Right ventricle myocardium inferior (tissue), 1 donor: ENCODE measurements around the gene FYN. TPM values are rescaled to one million over a fixed set of nuclear protein-coding genes. Genes with fewer than 3 reads are reported as not detected.
"Not testable (repeated sequence)": the region's sequence is repeated elsewhere in the genome, so short reads cannot be mapped to it uniquely, and the experiment has no call there.

Experiments
- ATAC-seq: fragments of 200-7000 bp; cut with Tn5 transposase; one replicate; pipeline ENCODE4 v1.9.1; 2020; ENCODE audit warnings: mild to moderate bottlenecking, moderate library complexity
- DNase-seq: peaks from one replicate; pipeline ENCODE4 v3.0.0; 2021; ENCODE audit errors: missing footprints
- intact Hi-C: fragments of 100-400 bp; cut with DNase I; formaldehyde crosslinking; loops from one replicate; pipeline ENCODE4 v1.11.0; 2022
- total RNA-seq: library from RNA; stranded (reverse); fragmentation: NEBNext Ultra II Directional; extraction: Animal tissue kit (Norgen Biotek cat#: 25700); gene quantifications from one replicate; pipeline ENCODE4 v1.2.1, GENCODE V29; 2021
- donor health status: DM: no; HTN: yes; CAD: no; lungs with severe emphysema.

FYN gene
- total RNA-seq, 1 donor from 2014 or later: 50.4 TPM

GRCh38 chr6:111692327-111693164, 180.7 kb downstream of the FYN start:
- ATAC-seq: no peak
- intact Hi-C loops: no loop called here
- no peak for DNase-seq

DNA sequence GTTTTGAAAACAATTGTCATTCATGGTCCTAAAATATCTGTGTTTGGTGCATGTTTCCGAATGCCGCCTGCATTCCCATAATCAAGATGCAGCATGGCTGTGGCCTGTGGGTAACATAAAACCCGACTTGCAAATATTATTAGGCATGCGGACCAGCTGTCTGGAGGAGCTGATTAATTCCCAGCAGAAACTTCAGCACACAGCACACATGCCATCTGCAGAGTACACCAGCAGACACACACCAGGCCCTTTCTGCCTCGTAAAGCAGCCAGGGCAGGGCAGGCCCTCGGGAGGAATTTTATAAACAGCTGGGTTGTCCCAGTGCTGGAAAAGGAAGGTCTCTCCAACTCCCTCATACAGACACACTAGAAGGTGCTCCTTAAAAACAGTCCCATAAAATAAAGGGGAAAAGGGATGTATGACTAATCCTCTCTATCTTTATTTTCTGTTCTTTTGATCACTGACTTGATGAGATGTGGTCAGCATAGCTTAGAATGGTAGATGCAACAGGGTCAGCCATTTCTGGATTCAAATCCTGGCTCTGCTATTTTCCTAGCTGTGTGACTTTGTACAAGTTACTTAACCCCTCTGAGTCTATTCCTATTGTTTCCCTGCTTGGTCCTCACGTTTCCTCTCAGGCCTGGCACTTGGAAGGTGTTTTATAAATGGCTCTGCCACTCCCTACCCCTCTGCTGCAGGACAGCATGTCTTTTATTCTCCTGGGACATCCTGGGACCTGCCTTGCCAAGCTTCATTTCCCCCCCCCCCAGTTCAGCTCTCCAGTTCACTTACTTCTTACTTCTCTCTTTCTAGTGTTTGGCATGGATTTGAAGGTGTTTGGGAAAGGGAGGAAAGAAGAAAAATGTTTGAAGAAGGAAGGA, 181.7 kb downstream of the FYN start:
- intact Hi-C loops: no loop called here
- DNase-seq: no peak
- peak; percentile 11 for ATAC-seq

- intact Hi-C loops: no loop called here
- DNase-seq: no peak
- no peak for ATAC-seq
These were observed 183.3 kb downstream of the FYN start for GRCh38 chr6:111689946-111690345.

DNA sequence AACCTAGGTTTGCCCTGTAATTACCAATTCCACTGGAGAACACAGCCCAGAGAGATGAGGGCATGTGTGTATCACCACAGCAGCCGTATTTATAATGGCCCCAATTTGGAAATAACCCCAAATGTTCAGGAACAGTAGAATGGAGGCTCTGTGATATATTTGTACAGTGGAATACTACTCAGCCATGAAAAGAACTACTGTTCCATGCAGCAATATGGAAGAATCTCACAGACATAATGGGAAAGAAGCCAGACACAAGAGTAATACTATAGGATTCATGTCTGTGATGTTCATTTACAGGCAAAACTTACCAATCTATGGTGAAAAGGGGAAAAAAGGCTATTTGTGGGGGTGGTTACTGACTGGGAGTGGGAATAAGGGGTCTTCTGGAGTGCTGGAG, 183.8 kb downstream of the FYN start:
- intact Hi-C loops: no loop called here
- no peak for ATAC-seq
- no peak for DNase-seq

GRCh38 chr6:111688331-111688730, 184.9 kb downstream of the FYN start:
- ATAC-seq (no peak), DNase-seq (no peak)
- intact Hi-C loops: no loop called here

DNA sequence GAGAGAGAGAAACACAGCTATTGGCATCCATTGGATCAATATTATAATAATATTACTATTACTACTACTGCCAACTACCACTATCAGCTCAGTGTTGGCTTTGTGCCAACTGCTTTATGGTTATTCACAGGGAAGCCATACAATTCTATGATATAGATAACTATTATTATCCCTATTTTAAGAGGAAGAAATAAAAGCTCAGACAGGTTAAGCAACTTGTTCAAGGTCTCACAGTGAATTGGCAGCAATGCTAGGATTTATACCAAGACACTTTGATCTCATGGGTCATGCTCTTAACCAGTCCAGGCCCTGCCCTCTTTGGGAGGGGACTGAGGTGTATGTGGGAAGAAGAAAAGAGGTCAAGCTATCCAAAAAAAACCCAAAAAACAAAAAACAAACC, 185.6 kb downstream of the FYN start:
- intact Hi-C loops: no loop called here
- DNase-seq (no peak), ATAC-seq (no peak)

DNA sequence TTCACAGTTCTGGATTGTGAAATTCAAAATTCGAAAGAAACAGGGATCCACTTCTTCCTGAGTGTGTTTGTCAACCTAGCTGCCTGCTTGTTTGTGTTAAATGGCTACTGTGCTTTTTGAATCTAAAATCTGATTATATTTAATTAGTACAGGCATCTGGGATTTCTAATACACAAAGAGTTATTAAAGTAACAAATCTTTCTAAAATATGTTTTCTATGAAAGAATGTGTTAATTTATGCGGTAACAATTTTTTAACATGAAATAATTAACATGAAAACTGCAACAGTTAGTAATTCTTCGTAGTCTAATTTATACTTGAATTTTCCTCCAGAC, 186.4 kb downstream of the FYN start:
- no peak for ATAC-seq
- intact Hi-C loops: no loop called here
- no peak for DNase-seq

DNA sequence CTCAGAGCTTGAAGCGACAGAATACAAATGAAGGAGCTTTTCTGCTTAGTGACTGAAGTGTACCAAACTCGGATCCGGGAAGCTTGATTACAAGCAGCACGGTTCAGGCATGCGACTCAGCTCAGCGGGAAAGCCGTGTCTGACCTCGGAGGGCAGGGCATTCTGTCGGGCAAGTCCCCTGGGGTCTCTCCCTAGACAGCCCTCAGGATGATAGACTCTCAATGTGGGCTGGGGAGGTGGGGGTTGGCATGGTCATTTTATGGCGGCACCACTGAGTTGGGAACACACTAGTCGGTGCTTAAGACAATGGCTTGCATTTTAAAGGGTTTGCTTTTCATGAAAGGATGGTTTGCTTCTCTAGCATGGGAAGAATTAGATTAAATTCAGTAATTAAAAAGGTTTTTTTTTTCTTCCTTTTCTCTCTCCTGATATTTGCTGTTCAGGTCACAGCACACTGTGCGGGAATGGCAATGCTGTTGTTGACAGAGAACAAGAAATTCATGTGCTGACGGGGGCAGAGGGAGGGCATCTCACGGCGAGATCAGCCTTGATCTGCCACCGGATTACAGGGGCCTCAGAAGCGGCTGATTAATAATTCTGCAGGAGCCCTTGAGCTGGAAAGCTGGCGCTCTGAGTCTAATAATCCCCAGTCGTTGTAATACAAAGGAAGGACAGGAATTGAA, 186.9 kb downstream of the FYN start:
- DNase-seq (no peak), ATAC-seq (no peak)
- intact Hi-C loops: no loop called here

GRCh38 chr6:111685526-111685925, 187.7 kb downstream of the FYN start:
- intact Hi-C loops: no loop called here
- ATAC-seq: no peak
- DNase-seq: no peak

DNA sequence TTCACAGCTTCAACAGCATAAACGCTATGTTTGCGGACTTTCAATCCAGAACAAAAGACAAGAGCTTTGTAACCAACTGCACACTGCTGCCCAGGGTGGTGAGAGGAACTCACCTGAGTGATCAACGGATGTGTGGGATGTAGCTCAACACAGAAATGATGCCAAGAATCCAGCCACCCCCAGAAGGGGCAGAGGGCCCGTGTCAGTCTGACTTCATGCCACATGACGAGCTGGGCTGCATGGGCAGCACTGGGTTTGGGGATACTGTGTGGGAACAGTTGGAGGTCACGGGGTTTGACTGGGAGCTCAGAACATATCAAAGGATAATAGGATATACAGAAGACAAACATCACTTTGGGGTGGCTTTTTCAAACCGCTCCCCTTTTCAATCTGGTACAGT, 188.2 kb downstream of the FYN start:
- DNase-seq (no peak), ATAC-seq (no peak)
- intact Hi-C loops: no loop called here

DNA sequence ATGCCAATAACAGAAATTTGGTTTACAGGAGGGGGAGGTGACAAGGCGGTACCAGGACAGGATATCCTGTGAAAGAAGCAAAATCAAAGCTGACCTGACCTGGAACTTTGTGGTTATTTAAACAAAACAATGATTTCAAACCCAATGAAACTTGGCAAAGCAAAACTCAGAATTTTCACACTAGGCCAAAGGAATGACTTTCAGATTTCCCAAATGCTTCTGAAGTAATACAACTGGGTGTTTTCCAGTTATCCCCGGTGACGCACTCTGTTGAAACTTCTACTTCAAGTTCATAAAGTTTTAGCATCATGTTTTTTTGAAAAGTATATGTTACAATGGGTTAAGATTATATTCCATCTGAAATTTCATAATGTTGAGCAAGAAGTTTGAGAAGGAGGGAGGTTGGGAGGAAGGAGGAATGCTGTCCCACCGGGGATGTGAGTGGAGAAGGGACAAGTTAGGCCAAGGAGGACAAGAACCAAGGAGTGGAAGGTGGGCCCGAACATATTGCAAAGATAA, 189.4 kb downstream of the FYN start:
- ATAC-seq: peak; percentile 71
- no peak for DNase-seq
- intact Hi-C loops: no loop called here

DNA sequence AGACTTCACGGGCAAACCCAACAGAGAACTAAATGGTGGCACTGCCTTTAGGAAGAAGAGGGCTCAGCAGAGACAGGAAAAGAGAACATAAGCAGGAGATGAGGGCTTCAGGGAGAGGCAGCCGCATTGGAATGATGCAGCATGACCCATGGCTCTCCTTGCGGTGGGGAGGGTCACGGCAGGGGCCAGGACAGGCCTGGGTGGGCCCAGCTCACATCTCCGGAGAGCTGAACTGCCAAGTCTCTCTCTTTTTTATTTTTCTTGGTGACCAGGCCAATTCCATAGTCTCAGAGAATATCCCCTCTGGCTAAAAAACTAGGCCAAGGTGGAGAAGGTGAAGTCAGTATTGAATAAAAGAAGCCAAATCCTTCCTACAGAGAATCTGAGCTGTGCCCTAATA, 190.1 kb downstream of the FYN start:
- DNase-seq (no peak), ATAC-seq (no peak)

DNA sequence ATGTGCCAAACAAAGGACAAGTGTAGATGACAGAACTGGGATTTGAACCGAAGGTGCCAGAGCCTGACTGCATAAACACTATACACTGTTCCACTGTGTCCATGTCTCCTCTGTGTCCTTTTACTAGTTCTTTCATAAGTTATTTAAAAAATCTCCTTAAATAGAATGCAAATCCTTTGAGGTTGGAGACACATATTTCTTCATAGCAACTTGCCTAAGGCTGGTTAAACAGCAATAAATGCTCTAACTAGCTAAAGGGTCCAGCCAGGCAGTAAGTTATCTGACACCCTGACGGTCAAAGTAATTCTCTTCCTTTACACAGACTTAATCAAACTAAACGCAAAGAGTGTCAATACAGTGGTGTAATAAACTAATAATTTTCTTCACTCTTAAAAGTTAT, 191.4 kb downstream of the FYN start:
- no peak for ATAC-seq

More for the DNA sequence above, 190.1 kb downstream of the FYN start:
- intact Hi-C loops: no loop called here

GRCh38 chr6:111680811-111681609, 192.2 kb downstream of the FYN start:
- ATAC-seq, DNase-seq, intact Hi-C loops: not testable (repeated sequence)

More for the DNA sequence above, 191.4 kb downstream of the FYN start:
- DNase-seq: no peak
- intact Hi-C loops: no loop called here

DNA sequence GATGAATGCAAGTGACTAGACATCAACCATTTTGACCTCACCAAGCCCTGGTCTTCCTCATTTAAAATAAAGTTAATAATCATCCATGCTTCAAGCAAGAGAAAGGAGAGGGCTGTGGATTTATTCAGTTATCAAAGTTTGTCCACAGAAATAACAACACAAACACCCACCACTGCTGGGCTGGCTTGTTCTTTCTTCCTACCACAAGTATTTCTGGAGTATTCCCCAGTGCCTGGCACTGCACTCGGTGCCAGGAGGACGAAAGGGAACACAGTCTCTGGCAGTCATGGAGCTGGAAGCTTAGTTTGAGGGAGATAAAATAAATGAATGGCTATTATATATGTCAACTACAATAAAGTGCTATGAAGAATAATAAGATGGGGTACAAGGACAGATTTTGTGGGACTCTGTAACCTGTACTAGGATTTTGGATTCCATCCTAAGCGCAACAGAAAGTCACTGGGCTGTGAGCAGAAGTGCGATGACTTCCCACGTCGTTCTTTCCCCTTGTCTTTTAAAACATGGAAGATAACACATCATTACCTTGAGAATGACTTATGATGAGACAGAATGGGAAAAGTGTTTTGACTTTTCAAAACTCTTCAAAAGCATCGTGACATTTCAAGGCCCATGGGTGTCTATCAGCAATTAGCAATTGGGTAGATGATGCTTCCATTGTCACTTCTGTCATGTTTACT, 193.1 kb downstream of the FYN start:
- intact Hi-C loops: no loop called here
- DNase-seq: no peak
- no peak for ATAC-seq

- DNase-seq: no peak
- intact Hi-C loops: no loop called here
- no peak for ATAC-seq
These were observed 194.0 kb downstream of the FYN start for GRCh38 chr6:111679126-111679858.

DNA sequence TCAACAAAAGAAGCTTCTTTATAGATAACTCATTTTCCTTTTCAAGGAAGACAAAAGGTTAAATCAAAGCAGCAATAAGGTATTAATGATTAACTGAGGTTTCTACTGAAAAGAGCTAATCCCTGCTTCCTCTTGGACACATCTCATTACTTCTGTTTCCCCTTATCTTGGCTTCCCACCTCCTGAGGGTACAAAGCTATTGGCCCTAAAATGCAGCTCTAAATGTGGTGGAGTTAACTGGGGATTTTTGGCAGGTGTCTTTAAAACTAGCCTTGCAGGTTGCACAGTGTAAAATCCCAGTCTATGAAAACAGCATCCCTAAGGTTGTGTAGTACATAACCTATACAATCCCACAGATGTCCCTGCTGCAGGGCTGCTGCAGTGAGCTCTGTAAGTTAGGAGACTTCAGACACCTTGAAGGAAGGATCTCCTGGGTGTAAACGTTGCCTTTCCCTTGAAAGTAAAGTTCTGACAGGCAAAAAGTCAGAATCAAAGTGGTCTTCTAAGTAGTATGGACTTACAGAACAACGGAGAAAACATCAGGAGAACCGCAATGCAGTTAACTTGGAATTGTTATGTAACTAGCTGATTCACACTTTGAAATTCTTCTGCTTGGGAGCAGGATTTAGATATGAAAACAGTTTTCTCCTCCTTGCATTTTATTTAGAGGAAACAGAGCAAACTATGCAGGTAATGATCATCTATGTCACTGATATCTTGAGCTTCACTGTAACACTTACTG, 195.8 kb downstream of the FYN start:
- intact Hi-C loops: no loop called here
- ATAC-seq: no peak
- DNase-seq: no peak
